NCI-H345 (cell line): Measurements from ENCODE around the gene TVP23C.
"Not testable (repeated sequence)": the region's sequence is repeated elsewhere in the genome, so short reads cannot be mapped to it uniquely, and the experiment has no call there.

ENCODE experiments used
- DNase-seq: peaks from one replicate; lab custom pipeline; 2025; lab: John Stamatoyannopoulos, UW

The TVP23C gene

DNA sequence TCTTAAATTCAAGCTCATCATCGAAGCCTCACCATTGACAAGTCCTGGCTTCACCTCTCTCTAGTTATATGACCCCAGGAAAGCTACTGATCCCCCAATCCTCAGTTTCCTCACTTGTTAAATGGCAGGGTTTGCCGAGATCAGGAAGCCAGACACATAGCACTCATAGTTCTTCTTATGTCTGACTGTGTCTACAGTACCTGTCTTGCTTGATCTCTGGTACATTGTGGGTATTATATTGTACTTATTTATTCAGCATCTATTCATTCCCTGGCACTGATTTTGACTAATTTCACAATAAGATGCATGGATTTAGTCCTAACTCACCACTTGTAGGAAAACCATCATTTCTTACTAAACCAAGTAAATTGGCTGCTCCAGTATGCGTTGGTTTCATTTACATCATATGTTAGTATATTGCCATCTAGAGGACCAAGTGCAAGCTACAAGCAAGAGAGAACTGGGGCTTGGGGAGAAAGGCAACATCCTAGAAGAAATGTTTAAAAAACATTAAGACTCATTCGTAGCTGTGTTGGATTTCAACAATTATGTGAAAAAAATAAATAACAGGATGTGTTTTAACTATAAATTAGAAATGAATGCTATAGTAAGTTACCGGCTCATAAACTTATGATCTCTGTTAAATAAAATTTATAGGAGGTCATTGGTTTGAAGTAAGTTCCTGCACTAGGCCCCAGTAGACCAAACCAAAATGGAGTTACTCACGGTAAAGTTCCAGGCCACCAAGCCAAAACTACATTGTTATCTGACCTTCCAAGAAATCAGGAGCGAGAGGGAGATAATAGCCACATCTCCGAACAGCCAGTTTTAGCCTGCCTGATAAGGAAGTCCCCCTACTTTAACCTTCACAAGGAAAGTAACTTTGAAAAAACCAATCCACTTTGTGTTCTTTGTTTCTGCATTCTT lies 36.7 kb downstream of the TVP23C start:
- peak; percentile 2 for DNase-seq

DNA sequence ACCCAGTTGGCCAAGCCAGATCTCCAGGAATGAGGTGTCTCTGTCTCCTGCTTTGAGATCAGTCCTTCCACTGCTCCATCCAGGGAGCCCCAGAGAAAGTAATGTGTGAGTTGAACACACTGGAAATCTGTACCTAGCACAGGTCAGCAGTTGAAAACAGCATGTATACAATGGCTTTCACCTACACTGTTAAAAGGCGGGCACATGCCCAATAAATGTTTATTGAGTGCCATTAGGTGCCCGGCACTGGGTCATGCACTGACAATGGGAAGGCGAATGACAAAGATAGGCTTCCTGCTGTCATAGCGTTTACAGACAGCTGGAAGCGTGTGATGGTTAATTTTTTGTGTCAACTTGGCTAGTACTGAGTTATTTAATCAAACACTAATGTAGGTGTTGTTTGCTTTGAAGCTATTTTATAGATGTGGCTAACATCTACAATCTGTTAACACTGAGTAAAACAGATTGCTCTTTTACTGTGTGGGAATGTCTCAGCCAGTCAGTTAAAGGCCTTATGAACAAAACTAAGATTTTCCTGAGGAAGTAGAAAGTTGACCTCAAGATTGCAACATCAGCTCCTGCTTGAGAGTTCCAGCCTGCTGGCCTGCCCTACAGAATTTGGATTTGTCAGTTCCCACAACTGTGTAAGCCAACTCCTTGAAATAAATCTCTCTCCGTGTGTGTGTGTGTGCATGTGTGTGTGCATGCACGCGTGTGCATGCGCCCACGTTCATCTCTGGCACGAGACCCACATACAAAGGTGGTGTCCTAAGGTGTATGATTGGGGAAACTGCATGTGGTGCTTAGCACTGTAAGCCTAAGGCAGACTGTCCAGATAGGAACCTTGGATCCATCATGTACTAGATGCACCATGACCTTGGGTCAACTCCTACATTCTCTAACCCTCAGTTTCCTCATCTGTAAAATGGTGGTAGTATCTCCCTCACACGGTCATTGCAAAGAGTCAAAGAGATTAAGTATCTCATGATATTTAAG lies 38.0 kb downstream of the TVP23C start:
- DNase-seq: not testable (repeated sequence)

DNA sequence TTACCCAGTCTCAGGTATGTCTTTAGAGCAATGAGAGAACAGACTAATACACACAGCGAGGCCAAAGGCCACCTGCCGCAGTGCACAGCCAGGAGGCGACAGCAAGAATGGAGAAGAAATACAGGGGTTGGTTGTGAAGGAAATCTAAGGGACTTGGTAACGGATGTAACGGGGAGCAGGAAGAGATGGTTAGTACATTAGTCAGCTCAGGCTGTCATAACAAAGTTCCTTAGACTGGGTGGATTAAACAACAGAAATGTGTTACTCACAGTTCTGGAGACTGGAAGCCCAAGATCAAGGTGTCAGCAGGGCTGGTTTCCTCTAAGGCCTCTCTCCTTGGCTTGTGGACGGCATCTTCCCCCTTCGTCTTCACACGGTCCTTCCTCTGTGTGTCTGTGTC lies 47.1 kb downstream of the TVP23C start:
- DNase-seq: no peak

DNA sequence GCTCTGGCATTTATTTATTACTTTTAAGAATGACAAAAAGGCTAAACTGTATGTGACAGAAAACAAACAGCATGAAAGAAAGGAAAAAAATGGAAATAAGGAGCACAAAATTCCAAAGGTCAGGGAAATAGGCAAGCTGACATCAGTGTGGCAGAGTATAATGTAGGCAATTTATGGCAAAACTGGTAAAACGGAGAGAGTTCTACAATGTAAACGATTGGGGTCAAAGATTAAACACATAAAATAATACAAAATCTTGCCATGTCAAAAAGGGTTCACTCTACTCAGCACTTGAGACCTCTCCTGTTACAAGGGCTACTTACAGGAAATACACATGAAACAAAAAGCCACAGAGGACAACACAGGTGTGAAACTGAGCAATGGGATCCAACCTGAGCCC lies 48.8 kb downstream of the TVP23C start:
- DNase-seq: no peak

DNA sequence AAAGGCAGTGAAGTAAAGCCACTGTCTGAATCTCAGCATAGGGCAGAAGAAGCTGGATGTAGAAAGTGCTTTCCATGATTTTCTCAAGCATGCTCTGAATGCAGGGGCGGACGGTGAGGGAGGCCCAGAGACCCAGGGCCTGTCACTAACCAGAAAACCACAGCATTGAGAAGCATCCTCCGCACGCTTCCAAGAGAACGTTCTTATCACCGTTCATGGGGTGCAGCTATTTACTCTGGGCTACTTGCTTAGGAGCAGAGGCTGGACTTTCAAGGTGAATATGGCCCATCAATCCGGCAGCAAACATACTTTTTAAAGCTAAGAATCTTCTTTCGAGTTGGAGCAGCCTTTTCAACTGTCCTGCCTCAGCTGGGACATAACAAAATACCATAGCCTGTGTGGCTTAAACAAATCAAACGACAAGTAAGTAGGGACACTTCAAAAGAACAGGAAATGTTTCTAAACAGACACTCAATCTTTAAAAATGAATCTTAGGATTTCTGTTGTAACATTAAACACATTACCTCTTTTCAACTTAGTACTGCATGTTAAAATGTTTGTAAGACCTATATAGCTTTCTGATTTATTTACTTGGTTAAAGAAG lies 49.3 kb downstream of the TVP23C start:
- DNase-seq: no peak

DNA sequence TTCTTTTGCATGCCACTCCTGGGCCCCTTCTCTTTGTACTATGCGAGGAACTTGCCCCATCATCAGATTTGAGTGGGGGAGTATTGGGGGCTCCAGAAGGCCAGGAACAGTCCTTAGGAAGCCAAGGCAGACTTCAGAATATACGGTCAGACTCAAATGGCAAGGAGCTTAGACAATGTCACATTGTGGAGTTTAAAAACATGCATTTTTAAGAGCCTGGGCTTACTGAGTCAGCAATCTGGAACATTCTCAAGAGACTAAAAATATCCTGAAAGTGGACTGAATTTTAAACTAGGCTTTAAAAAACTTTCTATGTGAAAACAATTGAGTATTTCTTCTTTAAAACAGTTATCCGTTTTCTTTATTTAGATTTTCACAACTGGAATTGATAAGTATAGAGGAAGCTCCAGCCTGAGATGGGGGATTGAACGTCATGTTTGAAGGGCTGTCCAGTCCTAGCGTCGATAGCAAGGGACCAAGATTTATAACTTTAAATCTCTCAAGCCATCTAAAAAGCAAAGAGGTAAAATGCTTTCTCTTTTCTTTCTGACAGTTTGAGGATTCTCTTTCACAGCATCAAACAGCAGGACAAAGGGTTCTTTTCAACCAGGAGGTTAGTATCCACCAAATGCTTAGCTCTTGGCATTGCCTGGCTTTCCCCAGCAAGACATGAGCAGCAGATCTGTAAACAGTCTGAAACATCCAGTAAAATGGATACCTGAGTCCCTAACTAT lies 50.1 kb downstream of the TVP23C start:
- DNase-seq: no peak

DNA sequence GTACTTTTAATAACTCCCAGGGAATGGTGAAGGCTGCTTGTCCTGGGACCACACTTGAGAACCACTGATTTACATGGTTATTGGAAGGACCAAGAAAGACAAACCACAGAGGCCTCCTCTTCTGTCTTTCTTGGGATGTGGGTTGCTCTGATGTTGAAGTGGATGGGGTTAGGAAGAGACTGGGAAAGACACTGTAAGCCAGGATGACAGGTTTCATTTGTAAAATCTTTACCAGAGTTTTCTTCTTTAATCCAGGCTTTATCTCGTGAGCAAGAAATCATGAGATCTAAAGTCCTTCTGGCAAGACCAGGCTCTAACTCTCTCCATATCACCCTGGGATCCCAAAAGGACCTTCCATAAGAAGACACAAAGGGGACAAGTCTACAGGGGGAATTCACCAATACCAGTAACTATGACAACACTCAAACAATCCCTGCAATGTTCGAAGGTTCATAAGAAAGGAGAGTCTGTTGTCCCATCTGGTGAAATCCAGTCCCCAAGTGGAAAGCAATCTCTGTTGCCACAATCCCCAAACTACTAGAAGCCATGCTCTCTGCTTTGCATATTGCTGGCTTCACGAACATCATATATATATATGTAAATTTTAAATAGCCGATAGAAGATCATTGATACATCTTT lies 51.1 kb downstream of the TVP23C start:
- no peak for DNase-seq

DNA sequence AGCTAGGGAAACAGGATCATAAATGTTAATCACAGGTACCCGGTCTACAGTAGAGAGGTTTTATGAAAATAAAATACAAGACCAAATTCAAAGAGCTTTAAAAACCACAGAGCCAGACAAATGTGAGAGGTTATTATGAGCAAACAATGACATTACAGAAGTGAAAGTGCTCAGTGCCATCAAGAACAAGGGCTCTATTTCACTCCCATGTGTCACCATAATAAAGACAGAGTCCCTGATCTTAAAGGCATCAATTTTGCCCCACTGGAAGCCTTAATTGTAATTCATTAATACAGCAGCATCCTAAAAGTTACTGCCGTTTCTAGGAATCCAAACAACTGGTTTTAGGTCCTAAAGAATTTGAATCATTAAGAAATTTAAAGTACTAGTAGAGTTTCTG lies 52.1 kb downstream of the TVP23C start:
- no peak for DNase-seq

DNA sequence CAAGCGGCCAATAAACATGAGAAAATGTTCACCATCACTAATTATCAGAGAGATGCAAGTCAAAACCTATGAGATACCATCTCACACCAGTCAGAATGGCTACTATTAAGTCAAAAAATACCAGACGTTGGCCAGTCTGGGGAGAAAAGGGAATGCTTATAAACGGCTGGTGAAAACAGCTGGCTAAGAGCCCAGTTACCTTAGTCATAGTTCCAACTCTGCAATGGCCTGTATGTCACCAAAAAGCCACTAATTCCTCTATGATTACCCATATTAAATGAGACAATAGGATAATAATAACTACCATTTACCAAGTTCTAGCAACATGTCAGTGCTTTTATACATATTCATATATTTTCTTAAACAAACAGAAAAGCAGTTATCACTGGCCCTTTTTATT lies 52.9 kb downstream of the TVP23C start:
- no peak for DNase-seq

DNA sequence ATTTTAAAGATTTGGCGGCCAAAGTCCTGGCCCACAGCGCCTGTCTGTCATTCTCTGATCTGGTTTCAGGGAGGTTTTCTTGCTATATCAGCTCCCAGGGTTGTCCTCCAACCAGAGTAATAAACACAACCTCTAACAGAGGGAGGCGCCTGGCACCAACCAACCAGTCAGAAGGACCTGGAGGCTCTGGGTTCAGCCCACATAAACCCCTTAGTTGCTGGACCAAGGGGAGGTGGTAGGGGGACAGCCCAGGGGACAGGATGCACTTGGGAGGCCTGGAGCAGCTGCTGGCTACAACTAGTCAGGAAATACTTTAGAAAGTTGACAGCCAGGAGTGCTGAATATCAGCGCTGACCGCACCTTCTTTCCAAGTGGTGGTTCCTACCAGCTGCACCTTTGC lies 54.2 kb downstream of the TVP23C start:
- no peak for DNase-seq

DNA sequence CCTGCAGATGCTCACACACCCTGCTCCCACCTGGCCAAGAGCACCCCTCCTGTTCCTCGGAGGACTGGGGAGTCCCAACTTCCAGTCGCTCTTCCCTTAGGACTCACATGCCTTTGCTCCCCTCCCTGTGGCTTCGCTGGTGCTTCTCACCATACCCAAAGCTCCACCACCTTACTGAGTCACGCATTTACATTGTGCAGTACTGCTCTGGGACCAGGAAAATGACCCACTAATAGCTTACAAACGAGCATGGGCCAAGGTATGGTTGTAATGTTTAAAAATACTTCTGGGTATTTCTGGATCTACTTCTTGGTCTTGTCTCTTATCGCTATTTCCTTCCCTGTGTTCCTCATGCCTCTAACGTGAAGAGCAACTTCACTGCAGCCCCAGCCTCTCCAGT lies 54.8 kb downstream of the TVP23C start:
- DNase-seq: no peak

DNA sequence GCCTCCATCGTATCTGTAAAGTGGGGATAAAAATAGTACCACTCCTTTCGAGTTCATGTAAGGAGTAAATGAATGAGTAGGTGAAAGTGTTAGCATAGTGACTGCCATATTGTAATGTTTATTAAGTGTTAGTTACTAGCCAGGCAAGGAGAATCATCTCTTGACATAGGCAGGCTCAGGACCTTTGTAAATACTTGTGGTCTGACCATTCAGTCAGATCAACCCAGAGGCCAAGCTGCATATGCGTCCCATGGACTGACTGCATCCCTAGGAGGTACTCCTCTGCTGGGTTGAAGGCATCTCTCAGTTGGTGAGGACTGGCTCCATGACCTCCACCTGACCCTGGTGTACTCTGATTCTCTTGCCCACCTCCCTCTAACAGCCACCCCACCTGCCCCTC lies 55.4 kb downstream of the TVP23C start:
- no peak for DNase-seq

DNA sequence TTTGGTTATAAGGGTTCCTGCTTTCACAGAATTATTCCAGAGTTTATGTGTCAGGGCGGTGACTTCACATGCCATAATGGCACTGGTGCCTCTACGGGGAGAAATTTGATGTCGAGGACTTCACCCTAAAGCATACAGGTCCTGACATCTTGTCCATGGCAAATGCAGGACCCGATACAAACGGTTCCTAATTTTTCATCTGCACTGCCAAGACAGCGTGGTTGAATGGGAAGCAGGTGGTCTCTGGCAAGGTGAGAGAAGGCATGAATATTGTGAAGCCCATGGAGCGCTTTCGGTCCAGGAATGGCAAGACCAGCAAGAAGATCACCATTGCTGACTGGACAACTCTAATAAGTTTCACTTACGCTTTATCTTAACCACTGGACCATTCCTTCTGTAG lies 56.3 kb downstream of the TVP23C start:
- DNase-seq: no peak

DNA sequence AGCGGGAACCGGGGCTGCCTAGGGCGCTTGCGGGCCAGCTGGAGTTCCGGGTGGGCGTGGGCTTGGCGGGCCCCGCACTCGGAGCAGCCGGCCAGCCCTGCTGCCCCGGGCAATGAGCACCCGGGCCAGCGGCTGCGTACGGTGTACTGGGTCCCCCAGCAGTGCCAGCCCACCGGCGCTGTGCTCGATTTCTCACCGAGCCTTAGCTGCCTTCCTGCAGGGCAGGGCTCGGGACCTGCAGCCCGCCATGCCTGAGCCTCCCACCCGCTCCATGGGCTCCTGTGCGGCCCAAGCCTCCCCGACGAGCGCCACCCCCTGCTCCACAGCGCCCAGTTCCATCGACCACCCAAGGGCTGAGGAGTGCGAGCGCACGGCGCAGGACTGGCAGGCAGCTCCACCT lies 57.6 kb downstream of the TVP23C start:
- DNase-seq: not testable (repeated sequence)

DNA sequence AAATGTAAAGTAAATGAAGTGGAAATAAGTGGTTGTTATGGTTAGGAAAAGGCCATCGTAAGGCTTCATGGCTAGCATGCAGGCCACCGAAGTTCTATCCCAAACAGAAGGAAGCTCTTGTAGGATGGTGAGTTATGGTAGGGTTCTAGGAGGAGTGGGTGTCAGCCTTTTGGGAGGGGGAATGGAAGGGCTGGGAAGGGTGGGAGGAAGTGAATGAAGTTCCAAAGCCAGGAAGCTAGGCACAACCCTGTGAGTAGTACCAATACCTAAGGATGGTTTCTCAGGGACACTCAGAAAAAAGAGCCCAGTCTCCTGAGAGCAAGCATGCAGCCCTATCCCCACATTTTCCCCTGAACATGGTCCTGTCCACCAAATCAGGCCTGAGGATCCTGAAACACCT lies 59.6 kb downstream of the TVP23C start:
- DNase-seq: no peak

DNA sequence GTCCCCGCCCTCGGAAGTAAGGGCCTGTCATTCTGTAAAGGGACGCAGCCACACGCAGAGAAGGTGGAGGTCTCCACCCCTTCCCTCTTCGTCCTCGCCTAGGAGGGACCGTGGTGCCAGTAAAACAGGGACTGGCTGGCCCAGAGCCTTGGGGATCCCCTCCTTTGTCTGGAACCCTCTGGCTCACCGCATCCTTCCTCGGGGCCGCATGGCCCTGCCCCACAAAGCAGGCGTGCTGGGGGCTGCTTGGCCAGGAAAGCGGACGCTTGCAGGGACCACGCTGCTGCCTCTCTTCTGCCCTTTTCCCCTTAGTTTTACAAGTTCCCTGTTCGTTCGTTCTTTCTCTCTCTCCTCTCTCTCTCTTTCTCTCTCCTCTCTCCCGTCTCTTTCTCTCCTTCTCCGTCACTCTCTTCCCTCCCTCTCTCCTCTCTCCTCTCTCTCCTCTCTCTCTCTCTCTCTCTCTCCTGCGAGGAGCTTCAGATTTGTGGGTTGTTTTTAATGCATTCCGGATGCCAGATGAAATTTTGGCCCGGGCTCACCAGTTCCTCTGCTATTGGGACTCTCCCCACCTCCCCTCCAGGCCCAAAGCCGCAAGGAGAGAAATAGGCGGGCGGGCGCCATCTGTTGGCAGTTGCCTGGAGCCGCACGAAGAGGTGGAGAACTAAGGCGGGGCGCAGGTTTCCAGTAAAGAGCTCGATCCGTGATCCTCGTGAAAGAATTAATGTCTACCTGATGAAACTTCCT lies 60.7 kb downstream of the TVP23C start:
- DNase-seq: peak; percentile 33

DNA sequence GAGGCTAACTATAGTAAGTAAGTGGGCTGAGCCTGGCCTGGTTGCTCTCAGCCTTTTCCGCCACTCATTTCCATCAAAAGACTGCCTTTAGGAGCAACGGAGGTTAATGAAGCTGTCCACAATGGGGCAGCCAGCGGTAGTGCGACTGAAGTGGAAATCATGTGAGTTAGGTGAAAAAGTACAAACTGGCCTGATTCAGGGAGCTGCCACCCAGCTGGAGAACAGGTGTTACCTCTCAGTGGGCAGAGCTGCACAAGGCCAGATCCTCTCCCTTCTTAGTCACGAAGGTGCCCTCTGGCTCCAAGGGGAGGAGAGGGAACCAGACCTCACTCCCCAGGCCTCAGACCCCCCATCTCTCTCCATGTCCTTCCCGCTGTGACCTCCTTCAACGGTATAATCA lies 61.5 kb downstream of the TVP23C start:
- no peak for DNase-seq

DNA sequence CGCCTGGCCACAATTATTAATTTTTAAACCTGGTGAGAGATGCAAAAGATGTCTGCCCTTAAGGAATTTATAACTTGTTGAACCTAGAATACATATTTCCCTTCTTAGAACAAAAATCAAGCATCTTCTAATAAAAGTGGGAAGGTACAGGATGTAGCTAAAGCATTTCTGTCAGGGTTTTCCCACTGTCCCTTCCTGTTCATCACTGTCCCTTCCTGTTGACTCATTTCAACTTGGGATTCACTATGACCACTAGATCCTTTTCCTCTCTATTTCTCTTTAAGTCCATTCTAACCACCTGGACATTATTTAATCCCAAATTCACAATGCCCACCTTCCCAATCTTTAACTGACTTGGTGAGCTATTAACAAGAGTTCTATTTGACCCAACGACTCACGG lies 62.0 kb downstream of the TVP23C start:
- no peak for DNase-seq

DNA sequence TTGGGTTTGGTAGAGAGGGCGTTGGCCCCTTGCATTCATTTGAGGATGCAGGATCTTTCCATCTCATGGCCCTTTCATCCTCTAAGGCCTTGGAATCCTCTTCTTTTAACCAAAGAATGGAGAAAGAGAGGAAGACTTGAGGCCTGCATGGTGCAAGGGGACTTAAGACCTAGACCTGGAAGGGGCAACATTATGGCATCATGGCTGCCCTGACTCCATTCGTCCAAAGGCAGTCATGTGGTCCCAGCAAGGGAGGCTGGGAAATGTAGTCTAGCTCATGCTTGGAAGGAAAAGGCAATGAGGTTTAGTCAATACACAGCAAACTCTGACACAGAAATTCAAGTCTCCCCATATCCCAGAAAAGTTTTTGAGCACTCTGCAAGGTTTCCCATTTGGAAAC lies 65.2 kb downstream of the TVP23C start:
- no peak for DNase-seq
